Uterus (tissue), 4 donors: ENCODE data around the gene PPARG. TPM values are rescaled to one million over a fixed set of nuclear protein-coding genes. Genes with fewer than 3 reads are reported as not detected.
"Not testable (repeated sequence)": the region's sequence is repeated elsewhere in the genome, so short reads cannot be mapped to it uniquely, and the experiment has no call there.

Source experiments
- DNase-seq, 2 donors: peaks; one replicate each; pipeline ENCODE4 v3.0.0-alpha.2; 2019 to 2020
- H3K27ac ChIP-seq, 2 donors: fragments of 200-600 bp; sonication (generic); 1 replicate in 1 of 2; 2 replicates in 1 of 2; pipeline ENCODE4 v1.5.1; 2016 to 2018
- H3K27me3 ChIP-seq, 2 donors: fragments of 200-600 bp; sonication (generic); one replicate each; pipeline ENCODE4 v1.5.1; 2018 to 2019; ENCODE audit warnings: control low read depth in 1 of 2
- H3K36me3 ChIP-seq, 2 donors: fragments of 200-600 bp; sonication (generic); one replicate each; pipeline ENCODE4 v1.5.1; 2019; ENCODE audit warnings: control low read depth in 1 of 2
- H3K4me1 ChIP-seq, 2 donors: fragments of 200-600 bp; sonication (generic); one replicate each; pipeline ENCODE4 v1.5.1; 2018 to 2019; ENCODE audit warnings: control low read depth in 1 of 2
- H3K4me3 ChIP-seq, 2 donors: fragments of 200-600 bp; sonication (generic); 1 replicate in 1 of 2; 2 replicates in 1 of 2; pipeline ENCODE4 v1.5.1; 2018 to 2019; ENCODE audit warnings: mild to moderate bottlenecking in 1 of 2
- H3K9me3 ChIP-seq, 2 donors: fragments of 200-600 bp; sonication (generic); one replicate each; pipeline ENCODE4 v1.5.1; 2019; ENCODE audit warnings: control low read depth in 1 of 2
- POLR2A ChIP-seq, 2 donors: fragments of 450-650 bp; IDR thresholded peaks; one replicate each; pipeline ENCODE4 v1.6.1; 2016; ENCODE audit warnings: antibody characterized with exemption in 2 of 2, mild to moderate bottlenecking in 1 of 2, moderate library complexity in 1 of 2
- intact Hi-C: fragments of 100-400 bp; cut with DNase I; formaldehyde crosslinking; loops from one replicate; pipeline ENCODE4 v1.15.1; 2023; ENCODE audit warnings: low total_unique reads
- total RNA-seq, 4 donors: library from RNA; depleted of rRNA in 3 of 4; stranded (reverse); fragments of >200 nt in 3 of 4; gene quantifications; one replicate each; pipeline versions ENCODE4 v1.1.0 to v1.2.4, GENCODE V29; 2014 to 2023
- TF ChIP-seq, protein P1 (sequence below), 4 experiments: fragments of 200-600 bp in 2 of 4; fragments of 450-650 bp in 2 of 4; sonication (generic) in 2 of 4; IDR thresholded peaks; one replicate each; pipeline ENCODE4 v1.5.1; 2016 to 2019; ENCODE audit warnings: antibody characterized with exemption in 4 of 4, mild to moderate bottlenecking in 2 of 4, moderate library complexity in 1 of 4
- donor health status: DM: yes; HTN: yes; CAD: no.

Gene PPARG
- total RNA-seq, 4 donors from 2014 or later = 5.1 to 29.1 (median 12.9) TPM

DNA sequence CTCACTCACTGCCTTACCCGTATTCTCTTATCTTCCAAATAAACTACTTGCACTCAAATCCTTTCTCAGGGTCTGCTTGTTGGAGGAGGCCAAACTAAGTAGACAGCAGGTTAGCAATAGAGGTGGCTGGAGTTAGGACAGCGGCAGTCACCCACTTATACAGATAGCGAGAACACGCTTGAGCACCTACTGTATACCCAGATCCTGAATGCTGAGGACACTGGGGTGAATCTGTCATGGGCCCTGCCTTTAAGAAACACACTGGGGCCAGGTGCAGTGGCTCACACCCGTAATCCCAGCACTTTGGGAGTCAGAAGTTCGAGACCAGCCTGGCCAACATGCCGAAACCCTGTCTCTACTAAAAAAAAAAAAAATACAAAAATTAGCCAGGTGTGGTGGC, 157.4 kb downstream of the PPARG start:
- H3K9me3 ChIP-seq = no peaks in the 10 kb centered on the region
- no peak for TF ChIP-seq POLR2A (IDR thresholded peaks at IDR 0.05)
- TF ChIP-seq, protein P1, sequence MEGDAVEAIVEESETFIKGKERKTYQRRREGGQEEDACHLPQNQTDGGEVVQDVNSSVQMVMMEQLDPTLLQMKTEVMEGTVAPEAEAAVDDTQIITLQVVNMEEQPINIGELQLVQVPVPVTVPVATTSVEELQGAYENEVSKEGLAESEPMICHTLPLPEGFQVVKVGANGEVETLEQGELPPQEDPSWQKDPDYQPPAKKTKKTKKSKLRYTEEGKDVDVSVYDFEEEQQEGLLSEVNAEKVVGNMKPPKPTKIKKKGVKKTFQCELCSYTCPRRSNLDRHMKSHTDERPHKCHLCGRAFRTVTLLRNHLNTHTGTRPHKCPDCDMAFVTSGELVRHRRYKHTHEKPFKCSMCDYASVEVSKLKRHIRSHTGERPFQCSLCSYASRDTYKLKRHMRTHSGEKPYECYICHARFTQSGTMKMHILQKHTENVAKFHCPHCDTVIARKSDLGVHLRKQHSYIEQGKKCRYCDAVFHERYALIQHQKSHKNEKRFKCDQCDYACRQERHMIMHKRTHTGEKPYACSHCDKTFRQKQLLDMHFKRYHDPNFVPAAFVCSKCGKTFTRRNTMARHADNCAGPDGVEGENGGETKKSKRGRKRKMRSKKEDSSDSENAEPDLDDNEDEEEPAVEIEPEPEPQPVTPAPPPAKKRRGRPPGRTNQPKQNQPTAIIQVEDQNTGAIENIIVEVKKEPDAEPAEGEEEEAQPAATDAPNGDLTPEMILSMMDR (IDR thresholded peaks at IDR 0.05) = no peak
- no peaks in the 10 kb centered on the region for H3K36me3 ChIP-seq
- H3K4me1 ChIP-seq = no peaks in the 10 kb centered on the region
- intact Hi-C loops = no loop called here
- no peaks in the 10 kb centered on the region for H3K27me3 ChIP-seq
- no peak overlapping the region for H3K27ac ChIP-seq
- DNase-seq = no peak
- no peak overlapping the region for H3K4me3 ChIP-seq

DNA sequence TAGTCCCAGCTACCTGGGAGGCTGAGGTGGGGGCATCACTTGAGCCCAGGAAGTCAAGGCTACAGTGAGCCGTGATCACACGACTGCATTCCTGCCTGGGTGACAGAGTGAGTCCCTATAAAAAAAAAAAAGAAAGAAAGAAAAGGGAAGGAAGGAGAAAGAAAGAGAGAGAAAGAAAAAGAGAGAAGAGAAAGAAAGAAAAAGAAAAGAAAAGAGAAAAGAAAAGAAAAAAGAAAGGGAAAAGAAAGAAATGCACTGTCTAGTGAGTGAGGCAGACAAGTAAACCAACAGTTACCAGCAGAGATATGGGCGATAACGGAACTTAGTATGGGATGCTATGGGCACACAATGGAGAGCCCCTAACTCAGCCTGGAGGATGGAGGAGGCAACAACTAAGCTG, 158.2 kb downstream of the PPARG start:
- Histone ChIP-seq H3K9me3 (no peaks in the 10 kb centered on the region), H3K36me3 (no peaks in the 10 kb centered on the region), H3K27ac (no peak overlapping the region), H3K27me3 (no peaks in the 10 kb centered on the region), H3K4me3 (no peak overlapping the region), H3K4me1 (no peaks in the 10 kb centered on the region)
- intact Hi-C loops = no loop called here
- TF ChIP-seq POLR2A (IDR thresholded peaks at IDR 0.05) = no peak
- TF ChIP-seq, protein P1 (IDR thresholded peaks at IDR 0.05) = no peak
- DNase-seq = no peak

DNA sequence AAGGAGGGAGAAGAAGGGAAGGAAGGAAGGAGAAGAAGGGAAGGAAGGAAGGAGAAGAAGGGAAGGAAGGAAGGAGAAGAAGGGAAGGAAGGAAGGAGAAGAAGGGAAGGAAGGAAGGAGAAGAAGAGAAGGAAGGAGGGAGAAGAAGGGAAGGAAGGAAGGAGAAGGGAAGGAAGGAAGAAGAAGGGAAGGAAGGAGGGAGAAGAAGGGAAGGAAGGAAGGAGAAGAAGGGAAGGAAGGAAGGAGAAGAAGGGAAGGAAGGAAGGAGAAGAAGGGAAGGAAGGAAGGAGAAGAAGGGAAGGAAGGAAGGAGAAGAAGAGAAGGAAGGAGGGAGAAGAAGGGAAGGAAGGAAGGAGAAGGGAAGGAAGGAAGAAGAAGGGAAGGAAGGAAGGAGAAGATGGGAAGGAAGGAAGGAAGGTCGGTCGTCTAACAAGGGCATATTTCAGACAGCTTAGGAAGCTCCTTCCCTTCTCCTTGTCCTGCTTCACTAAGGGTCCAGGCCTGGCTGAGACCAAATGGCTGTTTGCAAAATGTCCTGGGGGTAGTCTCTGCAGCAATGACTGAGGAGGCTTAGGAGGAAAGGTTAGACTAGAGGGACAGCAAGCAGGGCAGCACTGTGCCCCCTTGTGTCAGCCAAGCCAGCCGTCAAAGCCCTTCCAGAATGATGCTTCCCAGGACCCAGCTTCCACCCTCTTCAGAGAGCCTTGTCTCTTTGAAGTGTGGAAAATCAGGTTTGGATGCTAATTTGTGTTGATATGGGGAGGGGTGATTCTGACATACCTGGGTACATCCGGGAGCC, 159.7 kb downstream of the PPARG start:
- DNase-seq, H3K36me3 ChIP-seq, H3K27ac ChIP-seq, H3K4me1 ChIP-seq, H3K27me3 ChIP-seq, intact Hi-C loops, H3K9me3 ChIP-seq, H3K4me3 ChIP-seq: not testable (repeated sequence)

DNA sequence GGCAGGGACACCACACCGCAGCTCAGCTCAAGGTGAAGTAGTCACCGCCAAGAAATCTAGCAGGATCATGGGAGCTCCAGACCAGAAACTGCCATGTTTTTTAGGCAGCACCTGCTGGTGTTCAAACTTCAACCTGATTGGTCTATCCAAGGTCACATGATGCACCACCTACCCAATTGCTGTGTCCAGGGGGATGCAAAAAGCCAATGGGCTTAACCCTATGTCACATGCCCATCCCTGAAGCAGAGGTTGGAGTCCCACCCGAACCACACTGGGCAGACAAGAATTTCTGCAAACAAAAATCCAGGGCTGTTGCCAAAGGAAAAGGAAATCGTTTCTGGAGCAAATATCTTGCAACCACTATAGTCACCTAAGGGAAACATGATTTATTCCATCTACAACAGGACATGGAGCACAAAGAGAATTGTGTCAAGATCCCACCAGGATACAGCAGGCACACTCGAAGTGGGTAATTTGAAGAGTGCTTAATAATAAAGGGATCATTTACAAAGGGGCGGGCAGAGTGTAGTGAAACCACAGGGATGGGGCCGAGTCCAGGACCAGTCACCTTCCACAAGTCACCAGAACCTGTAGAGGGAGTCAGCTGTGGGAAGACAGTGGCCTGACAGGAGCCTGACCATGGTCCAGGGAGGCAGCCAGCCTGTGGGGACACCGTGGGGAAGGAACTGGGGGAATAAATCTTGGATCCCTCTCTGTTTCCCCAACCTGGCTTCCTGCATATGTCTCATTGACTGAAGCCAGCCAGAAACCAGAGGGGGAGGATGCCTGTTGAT, 161.2 kb downstream of the PPARG start:
- no peaks in the 10 kb centered on the region for H3K4me1 ChIP-seq
- DNase-seq = no peak
- H3K36me3 ChIP-seq = no peaks in the 10 kb centered on the region
- H3K27ac ChIP-seq = no peak overlapping the region
- TF ChIP-seq POLR2A (IDR thresholded peaks at IDR 0.05) = no peak
- no peaks in the 10 kb centered on the region for H3K9me3 ChIP-seq
- H3K27me3 ChIP-seq = no peaks in the 10 kb centered on the region
- intact Hi-C loops = no loop called here
- H3K4me3 ChIP-seq = no peak overlapping the region

DNA sequence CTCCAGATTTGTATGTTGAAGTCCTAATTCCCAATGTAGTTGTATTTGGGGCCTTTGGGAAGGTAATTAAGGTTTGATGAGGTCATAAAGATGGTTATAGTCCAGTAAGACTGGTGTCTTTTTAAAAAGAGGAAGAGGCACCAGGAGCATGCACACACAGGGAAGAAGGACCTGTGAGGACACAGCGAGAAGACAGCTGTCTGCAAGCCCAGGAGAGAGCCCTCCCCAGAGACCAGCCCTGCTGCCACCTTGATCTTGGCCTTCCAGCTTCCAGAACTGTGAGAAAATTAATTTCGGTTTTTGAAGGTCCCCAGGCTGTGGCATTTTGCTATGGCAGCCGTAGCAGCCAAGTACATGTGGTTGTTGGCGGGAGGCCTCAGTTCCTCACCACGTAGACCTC, 162.6 kb downstream of the PPARG start:
- H3K27ac ChIP-seq = no peak overlapping the region
- no peak overlapping the region for H3K4me3 ChIP-seq
- H3K9me3 ChIP-seq = no peaks in the 10 kb centered on the region
- TF ChIP-seq, protein P1 (IDR thresholded peaks at IDR 0.05) = no peak
- no peak for TF ChIP-seq POLR2A (IDR thresholded peaks at IDR 0.05)
- H3K36me3 ChIP-seq = no peaks in the 10 kb centered on the region
- DNase-seq = no peak
- no peaks in the 10 kb centered on the region for H3K27me3 ChIP-seq
- H3K4me1 ChIP-seq = no peaks in the 10 kb centered on the region
- intact Hi-C loops = no loop called here

DNA sequence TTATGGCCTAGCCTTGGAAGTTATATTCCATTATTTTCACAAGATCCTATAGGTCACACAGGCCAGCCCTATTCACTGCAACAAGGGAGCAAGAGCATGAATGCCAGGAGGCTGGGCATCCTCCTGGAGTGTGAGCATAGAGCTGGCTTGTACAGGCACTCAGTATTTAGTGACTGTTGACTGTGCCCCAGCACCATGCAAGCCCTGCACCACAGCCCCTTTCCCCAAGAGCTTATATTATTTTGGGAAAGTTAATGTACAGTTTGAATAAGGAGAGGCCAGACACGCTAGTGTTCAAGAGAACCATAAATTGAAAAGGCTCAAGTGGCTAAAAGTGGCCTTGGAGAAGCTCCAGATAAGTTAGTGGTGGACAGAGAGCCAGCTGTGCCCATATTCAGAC, 163.1 kb downstream of the PPARG start:
- H3K9me3 ChIP-seq = no peaks in the 10 kb centered on the region
- no peaks in the 10 kb centered on the region for H3K27me3 ChIP-seq
- no peak for DNase-seq
- TF ChIP-seq, protein P1 (IDR thresholded peaks at IDR 0.05) = no peak
- TF ChIP-seq POLR2A (IDR thresholded peaks at IDR 0.05) = no peak
- H3K27ac ChIP-seq = no peak overlapping the region
- H3K36me3 ChIP-seq = no peaks in the 10 kb centered on the region
- H3K4me3 ChIP-seq = no peak overlapping the region
- no peaks in the 10 kb centered on the region for H3K4me1 ChIP-seq
- intact Hi-C loops = no loop called here
